ENCODE results near the gene PIK3CB.
"Not testable (repeated sequence)": the region's sequence is repeated elsewhere in the genome, so short reads cannot be mapped to it uniquely, and the experiment has no call there.

Gene PIK3CB

GRCh38 chr3:138797508-138798038, 37.2 kb downstream of the PIK3CB start:
- Histone ChIP-seq H3K27me3 (replicated peaks) (no peaks in the 10 kb centered on the region), H3K4me3 (ENCODE audit: low read depth, low read length) (no peak overlapping the region), H3K36me3 (replicated peaks) (no peaks in the 10 kb centered on the region), H3K27ac (no peak overlapping the region)
- DNase-seq = no peak
- no peak for TF ChIP-seq CTCF (IDR thresholded peaks at IDR 0.05; ENCODE audit: low read depth, low read length, missing control alignments)
- in situ Hi-C loops (cut with HindIII; ENCODE audit: low pct_ligation_motif_present, low sequenced_read_pairs) = no loop called here

DNA sequence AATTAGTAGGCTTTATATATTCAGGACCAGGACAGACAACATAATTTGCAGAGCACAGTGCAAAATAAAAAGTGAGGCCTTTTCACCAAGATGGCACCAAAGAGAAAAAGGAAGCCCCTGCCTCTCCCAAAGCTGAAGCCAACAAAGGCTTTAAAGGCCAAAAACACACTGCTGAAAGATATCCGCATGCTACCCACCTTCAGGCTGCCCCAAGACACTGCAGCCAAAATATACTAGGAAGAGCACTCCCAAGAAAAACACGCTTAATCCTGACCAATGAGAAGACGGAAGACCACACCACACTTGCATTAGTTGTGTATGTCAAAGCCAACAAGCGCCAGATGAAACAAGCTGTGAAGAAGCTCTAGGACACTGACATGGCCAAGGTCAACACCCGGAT, 38.0 kb downstream of the PIK3CB start:
- Histone ChIP-seq H3K4me3 (ENCODE audit: low read depth, low read length) (no peak overlapping the region), H3K27ac (no peak overlapping the region), H3K27me3 (replicated peaks) (no peaks in the 10 kb centered on the region), H3K36me3 (replicated peaks) (no peaks in the 10 kb centered on the region)
- no peak for TF ChIP-seq CTCF (IDR thresholded peaks at IDR 0.05; ENCODE audit: low read depth, low read length, missing control alignments)
- DNase-seq = no peak
- in situ Hi-C loops (cut with HindIII; ENCODE audit: low pct_ligation_motif_present, low sequenced_read_pairs) = no loop called here

GRCh38 chr3:138786788-138787271, 47.9 kb downstream of the PIK3CB start:
- no peak for TF ChIP-seq CTCF (IDR thresholded peaks at IDR 0.05; ENCODE audit: low read depth, low read length, missing control alignments)
- peak; percentile 55 for DNase-seq
- Histone ChIP-seq H3K27ac (no peak overlapping the region), H3K36me3 (replicated peaks) (no peaks in the 10 kb centered on the region), H3K27me3 (replicated peaks) (no peaks in the 10 kb centered on the region), H3K4me3 (ENCODE audit: low read depth, low read length) (no peak overlapping the region)
- in situ Hi-C loops (cut with HindIII; ENCODE audit: low pct_ligation_motif_present, low sequenced_read_pairs) = no loop called here

DNA sequence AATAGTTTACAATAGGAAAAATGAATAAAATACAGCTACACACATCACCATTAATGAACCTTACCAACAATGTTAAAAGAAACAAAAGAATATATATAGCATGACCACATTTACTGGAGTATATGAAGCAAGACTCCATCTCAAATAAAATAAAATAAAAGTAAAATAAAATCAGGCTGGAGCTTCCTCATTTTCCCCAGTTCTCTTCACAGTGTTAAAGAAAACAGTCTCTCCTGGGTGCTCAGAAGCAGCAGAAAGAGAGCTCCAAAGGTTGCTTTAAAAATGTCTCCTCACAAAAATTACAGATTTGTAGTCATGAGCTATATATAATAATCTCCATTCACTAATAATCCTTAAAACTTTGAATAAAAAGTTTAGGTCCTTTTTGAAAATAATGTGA, 48.8 kb downstream of the PIK3CB start:
- in situ Hi-C loops (cut with HindIII; ENCODE audit: low pct_ligation_motif_present, low sequenced_read_pairs) = no loop called here
- no peak overlapping the region for H3K4me3 ChIP-seq (ENCODE audit: low read depth, low read length)
- H3K27me3 ChIP-seq (replicated peaks) = no peaks in the 10 kb centered on the region
- no peak for TF ChIP-seq CTCF (IDR thresholded peaks at IDR 0.05; ENCODE audit: low read depth, low read length, missing control alignments)
- H3K27ac ChIP-seq = no peak overlapping the region
- DNase-seq = no peak
- no peaks in the 10 kb centered on the region for H3K36me3 ChIP-seq (replicated peaks)

- H3K27ac ChIP-seq; H3K36me3 ChIP-seq (replicated peaks); H3K4me3 ChIP-seq (ENCODE audit: low read depth, low read length); H3K27me3 ChIP-seq (replicated peaks); DNase-seq; in situ Hi-C loops (cut with HindIII; ENCODE audit: low pct_ligation_motif_present, low sequenced_read_pairs): not testable (repeated sequence)
Measured at GRCh38 chr3:138785362-138785857, 49.3 kb downstream of the PIK3CB start.

DNA sequence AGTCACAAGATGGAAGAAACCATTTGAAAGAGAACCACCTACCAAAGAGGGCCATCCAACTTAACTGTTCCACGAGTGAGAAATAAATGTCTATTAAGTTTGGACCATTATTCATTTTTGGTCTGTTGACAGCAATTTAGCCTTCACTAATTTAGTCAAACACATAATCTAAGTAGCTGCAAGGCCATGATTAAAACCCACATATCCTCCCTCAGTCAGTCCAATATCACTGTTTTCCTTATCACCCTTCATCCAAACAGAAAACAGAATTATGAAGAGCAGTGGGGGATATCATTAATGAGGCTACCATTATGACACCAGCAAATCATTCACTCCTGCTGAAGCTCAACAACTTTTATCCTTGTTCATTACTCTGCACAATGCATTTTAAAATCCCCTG, 52.0 kb downstream of the PIK3CB start:
- no peak for TF ChIP-seq CTCF (IDR thresholded peaks at IDR 0.05; ENCODE audit: low read depth, low read length, missing control alignments)
- Histone ChIP-seq H3K4me3 (ENCODE audit: low read depth, low read length) (no peak overlapping the region), H3K27me3 (replicated peaks) (no peaks in the 10 kb centered on the region), H3K36me3 (replicated peaks) (no peaks in the 10 kb centered on the region), H3K27ac (no peak overlapping the region)
- in situ Hi-C loops (cut with HindIII; ENCODE audit: low pct_ligation_motif_present, low sequenced_read_pairs) = no loop called here
- DNase-seq = no peak
